Right lung (tissue), 5 donors: Measurements from ENCODE around the gene EMP3. TPM values are rescaled to one million over a fixed set of nuclear protein-coding genes. Genes with fewer than 3 reads are reported as not detected.
"Not testable (repeated sequence)": the region's sequence is repeated elsewhere in the genome, so short reads cannot be mapped to it uniquely, and the experiment has no call there.

ENCODE experiments used
- DNase-seq, 2 donors: peaks; one replicate each; pipeline ENCODE4 v3.0.0-alpha.2; 2013
- polyA plus RNA-seq, 5 donors: library from polyadenylated mRNA; unstranded; fragments of 120-200 nt; gene quantifications; one replicate each; pipeline versions ENCODE4 v1.2.1 to v1.2.3, GENCODE V29; 2013; ENCODE audit warnings: inconsistent platforms in 1 of 5, low replicate concordance in 1 of 5; ENCODE audit not compliant: insufficient read length in 5 of 5, insufficient read depth in 1 of 5

The EMP3 gene
- polyA plus RNA-seq, 5 donors: 98.1 to 129 (median 108) TPM

- not testable (repeated sequence) for DNase-seq
These were observed 46.4 kb downstream of the EMP3 start for GRCh38 chr19:48371771-48372170.

- no peak for DNase-seq
These were observed 47.6 kb downstream of the EMP3 start for GRCh38 chr19:48372904-48373303.

GRCh38 chr19:48373567-48373966 lies 48.2 kb downstream of the EMP3 start:
- no peak for DNase-seq

- DNase-seq: no peak
These were observed 52.8 kb downstream of the EMP3 start for GRCh38 chr19:48378194-48378570.

- no peak for DNase-seq
These were observed 53.7 kb downstream of the EMP3 start for GRCh38 chr19:48379058-48379457.

Other genes starting within 250 kb of the EMP3 start
- 10 to 100 TPM in 1 of 5 donors, 1 to 10 TPM in 4; 5.0 to 11.6 (median 6.0) TPM for gene PLA2G4C, start 214.7 kb upstream of the EMP3 start, polyA plus RNA-seq
- gene LIG1, start 155.2 kb upstream of the EMP3 start, polyA plus RNA-seq: 10 to 100 TPM; 56.9 to 71.4 (median 63.0) TPM
- 10 to 100 TPM in 3 of 5 donors, 1 to 10 TPM in 2; 7.7 to 11.5 (median 10.6) TPM for gene ZSWIM9, start 154.9 kb upstream of the EMP3 start, polyA plus RNA-seq
- 10 to 100 TPM; 58.7 to 96.3 (median 86.0) TPM for gene CARD8, start 69.6 kb upstream of the EMP3 start, polyA plus RNA-seq
- 10 to 100 TPM in 1 of 5 donors, 1 to 10 TPM in 4; 8.1 to 10.6 (median 9.0) TPM for gene ZNF114, start 55.5 kb upstream of the EMP3 start, polyA plus RNA-seq
- 1 to 10 TPM; 6.6 to 9.2 (median 7.7) TPM for gene TMEM143, start 38.4 kb downstream of the EMP3 start, polyA plus RNA-seq
- under 1 TPM in 1 of 5 donors, not detected in 4; 0.27 TPM for gene SYNGR4, start 38.8 kb downstream of the EMP3 start, polyA plus RNA-seq
- gene KDELR1, start 66.0 kb downstream of the EMP3 start, polyA plus RNA-seq: 100 to 1,000 TPM; 141 to 191 (median 175) TPM
- under 1 TPM; 0.13 to 0.58 (median 0.40) TPM for gene GRIN2D, start 68.1 kb downstream of the EMP3 start, polyA plus RNA-seq
- 10 to 100 TPM; 17.5 to 30.9 (median 21.7) TPM for gene GRWD1, start 120.4 kb downstream of the EMP3 start, polyA plus RNA-seq
- gene KCNJ14, start 130.0 kb downstream of the EMP3 start, polyA plus RNA-seq: 1 to 10 TPM in 3 of 5 donors, under 1 TPM in 2; 0.70 to 1.5 (median 1.2) TPM
- 100 to 1,000 TPM in 2 of 5 donors, 10 to 100 TPM in 3; 72.6 to 112 (median 87.8) TPM for gene CYTH2, start 143.8 kb downstream of the EMP3 start, polyA plus RNA-seq
- gene LMTK3, start 186.3 kb downstream of the EMP3 start, polyA plus RNA-seq: 1 to 10 TPM; 1.4 to 4.0 (median 2.6) TPM
- gene SULT2B1, start 226.6 kb downstream of the EMP3 start, polyA plus RNA-seq: 1 to 10 TPM; 1.6 to 4.2 (median 3.3) TPM